Measurements from ENCODE around the gene TIAL1.

- TF ChIP-seq POLR2A (IDR thresholded peaks at IDR 0.05): no peak
- no peak for TF ChIP-seq EP300 (IDR thresholded peaks at IDR 0.05)
- TF ChIP-seq, protein P1, sequence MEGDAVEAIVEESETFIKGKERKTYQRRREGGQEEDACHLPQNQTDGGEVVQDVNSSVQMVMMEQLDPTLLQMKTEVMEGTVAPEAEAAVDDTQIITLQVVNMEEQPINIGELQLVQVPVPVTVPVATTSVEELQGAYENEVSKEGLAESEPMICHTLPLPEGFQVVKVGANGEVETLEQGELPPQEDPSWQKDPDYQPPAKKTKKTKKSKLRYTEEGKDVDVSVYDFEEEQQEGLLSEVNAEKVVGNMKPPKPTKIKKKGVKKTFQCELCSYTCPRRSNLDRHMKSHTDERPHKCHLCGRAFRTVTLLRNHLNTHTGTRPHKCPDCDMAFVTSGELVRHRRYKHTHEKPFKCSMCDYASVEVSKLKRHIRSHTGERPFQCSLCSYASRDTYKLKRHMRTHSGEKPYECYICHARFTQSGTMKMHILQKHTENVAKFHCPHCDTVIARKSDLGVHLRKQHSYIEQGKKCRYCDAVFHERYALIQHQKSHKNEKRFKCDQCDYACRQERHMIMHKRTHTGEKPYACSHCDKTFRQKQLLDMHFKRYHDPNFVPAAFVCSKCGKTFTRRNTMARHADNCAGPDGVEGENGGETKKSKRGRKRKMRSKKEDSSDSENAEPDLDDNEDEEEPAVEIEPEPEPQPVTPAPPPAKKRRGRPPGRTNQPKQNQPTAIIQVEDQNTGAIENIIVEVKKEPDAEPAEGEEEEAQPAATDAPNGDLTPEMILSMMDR (IDR thresholded peaks at IDR 0.05): no peak
Measured at GRCh38 chr10:119555178-119555784, 41.5 kb downstream of the TIAL1 start.
